Keratinocyte (primary cell): ENCODE measurements around the gene DNAJB6. TPM values are rescaled to one million over a fixed set of nuclear protein-coding genes. Genes with fewer than 3 reads are reported as not detected.

ENCODE experiments used
- DNase-seq: peaks from one replicate; pipeline ENCODE4 v3.0.0-alpha.2; 2011; ENCODE audit warnings: low read depth, missing footprints, low spot score
- FAIRE-seq: peaks from 2 replicates; lab custom pipeline; 2011; peaks lifted over from hg19 to GRCh38; lab: Jason Lieb, UNC
- H2AFZ ChIP-seq: 2 replicates; pipeline ENCODE4 v1.6.0; 2012; ENCODE audit warnings: low read length, control low read depth, inconsistent platforms; ENCODE audit not compliant: control insufficient read depth
- H3K27ac ChIP-seq: 2 replicates; pipeline ENCODE4 v1.5.1; 2011; ENCODE audit warnings: low read length; ENCODE audit not compliant: control insufficient read depth, insufficient read depth
- H3K27me3 ChIP-seq: 3 replicates; pipeline ENCODE4 v1.6.0; 2011; ENCODE audit warnings: low read length; ENCODE audit not compliant: control insufficient read depth, insufficient read depth; ENCODE audit errors: extremely low read depth
- H3K36me3 ChIP-seq, 2 experiments: 2 replicates in 1 of 2; 3 replicates in 1 of 2; pipeline ENCODE4 v1.5.1; 2011; ENCODE audit warnings: low read length in 2 of 2, mild to moderate bottlenecking in 1 of 2; ENCODE audit not compliant: control insufficient read depth in 2 of 2, insufficient read depth in 2 of 2; ENCODE audit errors: extremely low read depth in 1 of 2
- H3K4me1 ChIP-seq: 3 replicates; pipeline ENCODE4 v1.5.1; 2011; ENCODE audit warnings: low read length; ENCODE audit not compliant: control insufficient read depth, insufficient read depth; ENCODE audit errors: extremely low read depth
- H3K4me2 ChIP-seq: 3 replicates; pipeline ENCODE4 v1.6.0; 2011; ENCODE audit warnings: low read depth, low read length; ENCODE audit not compliant: control insufficient read depth, insufficient read depth; ENCODE audit errors: extremely low read depth
- H3K4me3 ChIP-seq, 3 experiments: fragments of 200-600 bp in 1 of 3; sonication (generic) in 1 of 3; 2 replicates in 2 of 3; 3 replicates in 1 of 3; pipeline ENCODE4 v1.5.1; 2011 to 2016; ENCODE audit warnings: low read length in 3 of 3, mild to moderate bottlenecking in 3 of 3, control low read depth in 2 of 3, inconsistent platforms in 1 of 3, low read depth in 1 of 3, mixed read lengths in 1 of 3, mixed run types in 1 of 3, moderate library complexity in 1 of 3; ENCODE audit not compliant: control insufficient read depth in 2 of 3, insufficient read depth in 2 of 3; ENCODE audit errors: extremely low read depth in 1 of 3
- H3K79me2 ChIP-seq: 2 replicates; pipeline ENCODE4 v1.6.0; 2012; ENCODE audit warnings: low read length; ENCODE audit not compliant: control insufficient read depth, insufficient read depth
- H3K9ac ChIP-seq: 3 replicates; pipeline ENCODE4 v1.6.0; 2011; ENCODE audit warnings: low read length; ENCODE audit not compliant: control insufficient read depth, insufficient read depth; ENCODE audit errors: extremely low read depth
- H3K9me1 ChIP-seq: 3 replicates; pipeline ENCODE4 v1.6.0; 2011; ENCODE audit warnings: low read length; ENCODE audit not compliant: control insufficient read depth, insufficient read depth; ENCODE audit errors: extremely low read depth
- H3K9me3 ChIP-seq: 2 replicates; pipeline ENCODE4 v1.5.1; 2012; ENCODE audit warnings: low read depth, low read length; ENCODE audit not compliant: control insufficient read depth
- H4K20me1 ChIP-seq: 3 replicates; pipeline ENCODE4 v1.6.0; 2011; ENCODE audit warnings: low read length; ENCODE audit not compliant: control insufficient read depth, insufficient read depth; ENCODE audit errors: extremely low read depth
- CTCF ChIP-seq, 3 experiments: IDR thresholded peaks in 1 of 3; conservative IDR thresholded peaks in 1 of 3; optimal IDR thresholded peaks in 1 of 3; 2 replicates in 2 of 3; 3 replicates in 1 of 3; pipeline versions ENCODE3 to v1.5.1; 2011; ENCODE audit warnings: low read length in 3 of 3, mild to moderate bottlenecking in 3 of 3, moderate library complexity in 2 of 3, control low read depth in 1 of 3, inconsistent platforms in 1 of 3; ENCODE audit not compliant: insufficient read depth in 2 of 3; ENCODE audit errors: extremely low read depth in 1 of 3
- EZH2 ChIP-seq: IDR thresholded peaks from one replicate; pipeline ENCODE4 v1.6.1; 2012; ENCODE audit warnings: inconsistent platforms, mild to moderate bottlenecking, low read length, moderate library complexity
- dilution Hi-C: fragments of 300-500 bp; cut with MboI; formaldehyde crosslinking; loops from one replicate; pipeline ENCODE4 v1.7.0; 2020; ENCODE audit warnings: low sequenced_read_pairs; ENCODE audit not compliant: extremely low pct_ligation_motif_present
- polyA plus RNA-seq, 5 experiments: library from polyadenylated mRNA; depleted of rRNA in 3 of 5; stranded (reverse) in 3 of 5; stranded (forward) in 1 of 5; unstranded in 1 of 5; fragments of >200 nt; gene quantifications; 1 replicate in 1 of 5; 2 replicates in 3 of 5; 3 replicates in 1 of 5; pipeline versions ENCODE4 v1.2.1 to v1.2.3, GENCODE V29; 2011 to 2012; ENCODE audit warnings: missing spikeins in 2 of 5, low read depth in 1 of 5, low replicate concordance in 1 of 5

The DNAJB6 gene
- polyA plus RNA-seq, 1 donor (not counting 4 experiments of a cell fraction or from before 2014, with no cell fraction given) = 152 TPM

GRCh38 chr7:157368955-157369354, 32.2 kb downstream of the DNAJB6 start:
- no peaks in the 10 kb centered on the region for H3K9me3 ChIP-seq
- H3K27ac ChIP-seq = no peak overlapping the region
- H3K4me2 ChIP-seq = no peak overlapping the region
- H3K4me3 ChIP-seq = no peak overlapping the region
- TF ChIP-seq CTCF (optimal IDR thresholded peaks at IDR 0.05 in 1 of 3, IDR thresholded peaks at IDR 0.05 in 1 of 3, conservative IDR thresholded peaks at IDR 0.05 in 1 of 3; ENCODE audit: extremely low read depth in 1 of 3, insufficient read depth in 2 of 3, low read length in 3 of 3) = no peak
- TF ChIP-seq EZH2 = no peak
- no peaks in the 10 kb centered on the region for H3K27me3 ChIP-seq
- H4K20me1 ChIP-seq = peaks cover 32% of the 10 kb centered on the region
- DNase-seq (no peak), FAIRE-seq (no peak)
- H3K79me2 ChIP-seq = peaks cover 92% of the 10 kb centered on the region
- H3K9ac ChIP-seq = no peak overlapping the region
- H3K9me1 ChIP-seq = peaks cover 4% of the 10 kb centered on the region
- H3K4me1 ChIP-seq = no peaks in the 10 kb centered on the region
- dilution Hi-C loops = no loop called here
- H3K36me3 ChIP-seq = peaks cover 48 to 75% of the 10 kb centered on the region in 2 experiments
- H2AFZ ChIP-seq = no peak overlapping the region

- Histone ChIP-seq H3K9me1 (no peaks in the 10 kb centered on the region), H3K9me3 (no peaks in the 10 kb centered on the region), H3K4me3 (no peak overlapping the region), H2AFZ (no peak overlapping the region), H3K79me2 (peaks cover 92% of the 10 kb centered on the region), H3K4me2 (no peak overlapping the region), H3K4me1 (no peaks in the 10 kb centered on the region), H3K27ac (no peak overlapping the region), H3K36me3 (peaks cover 41 to 61% of the 10 kb centered on the region in 2 experiments), H3K27me3 (no peaks in the 10 kb centered on the region), H3K9ac (no peak overlapping the region), H4K20me1 (peaks cover 31% of the 10 kb centered on the region)
- DNase-seq (no peak), FAIRE-seq (no peak)
- dilution Hi-C loops = no loop called here
- TF ChIP-seq CTCF (optimal IDR thresholded peaks at IDR 0.05 in 1 of 3, IDR thresholded peaks at IDR 0.05 in 1 of 3, conservative IDR thresholded peaks at IDR 0.05 in 1 of 3; ENCODE audit: extremely low read depth in 1 of 3, insufficient read depth in 2 of 3, low read length in 3 of 3) = no peak
- TF ChIP-seq EZH2 = no peak
These were observed 33.9 kb downstream of the DNAJB6 start for GRCh38 chr7:157370742-157371141.
